Spleen (tissue), 11 donors: Measurements from ENCODE around the gene GPR89B. TPM values are rescaled to one million over a fixed set of nuclear protein-coding genes. Genes with fewer than 3 reads are reported as not detected.

Source experiments
- DNase-seq: peaks from one replicate; pipeline ENCODE4 v3.0.0-alpha.2; 2020
- H3K27ac ChIP-seq, 8 donors: fragments of 200-600 bp; sonication (generic) in 7 of 8; 1 replicate in 4 of 8; 2 replicates in 4 of 8; pipeline versions ENCODE4 v1.5.0 to v1.8.0; 2016 to 2021; ENCODE audit warnings: inconsistent platforms in 4 of 8, mild to moderate bottlenecking in 4 of 8, moderate library complexity in 1 of 8
- H3K27me3 ChIP-seq, 7 donors: fragments of 200-600 bp; sonication (generic) in 6 of 7; replicated peaks in 1 of 7; 1 replicate in 4 of 7; 2 replicates in 3 of 7; pipeline versions ENCODE4 v1.5.0 to v1.8.0; 2016 to 2021; ENCODE audit warnings: inconsistent platforms in 3 of 7, mild to moderate bottlenecking in 1 of 7
- H3K36me3 ChIP-seq, 6 donors: fragments of 200-600 bp; sonication (generic) in 5 of 6; 1 replicate in 4 of 6; 2 replicates in 2 of 6; pipeline versions ENCODE4 v1.5.0 to v1.8.0; 2016 to 2021; ENCODE audit warnings: inconsistent platforms in 2 of 6
- H3K4me1 ChIP-seq, 6 donors: fragments of 200-600 bp; sonication (generic) in 5 of 6; 1 replicate in 3 of 6; 2 replicates in 3 of 6; pipeline versions ENCODE4 v1.5.0 to v1.8.0; 2016 to 2021; ENCODE audit warnings: inconsistent platforms in 3 of 6
- H3K4me3 ChIP-seq, 8 donors: fragments of 200-600 bp; sonication (generic) in 7 of 8; 1 replicate in 4 of 8; 2 replicates in 4 of 8; pipeline versions ENCODE4 v1.5.0 to v1.8.0; 2016 to 2021; ENCODE audit warnings: inconsistent platforms in 4 of 8, mild to moderate bottlenecking in 4 of 8, moderate library complexity in 2 of 8
- H3K9me3 ChIP-seq, 8 donors: fragments of 200-600 bp; sonication (generic) in 7 of 8; 1 replicate in 4 of 8; 2 replicates in 4 of 8; pipeline versions ENCODE4 v1.5.0 to v1.8.0; 2016 to 2021; ENCODE audit warnings: inconsistent platforms in 4 of 8
- CTCF ChIP-seq, 11 experiments: fragments of 200-600 bp in 7 of 11; fragments of 450-650 bp in 4 of 11; sonication (generic) in 4 of 11; IDR thresholded peaks in 8 of 11; conservative IDR thresholded peaks in 3 of 11; 1 replicate in 7 of 11; 2 replicates in 4 of 11; pipeline versions ENCODE4 v1.4.0 to v1.8.0; 2016 to 2021; ENCODE audit warnings: antibody characterized with exemption in 11 of 11, inconsistent platforms in 4 of 11, mild to moderate bottlenecking in 1 of 11
- POLR2A ChIP-seq, 3 donors: fragments of 450-650 bp; IDR thresholded peaks; one replicate each; pipeline ENCODE4 v1.5.1; 2017; ENCODE audit warnings: antibody characterized with exemption in 3 of 3, mild to moderate bottlenecking in 1 of 3
- POLR2AphosphoS5 ChIP-seq, 3 donors: sonication (generic); formaldehyde crosslinking; IDR thresholded peaks; one replicate each; pipeline ENCODE4 v1.5.1; 2017; ENCODE audit warnings: antibody characterized with exemption in 3 of 3
- WGBS, 5 donors: extraction: QIAGEN DNeasy Blood & Tissue Kit in 3 of 5; methylation state at CpG; one replicate each; pipeline versions ENCODE4 v1.1.5 to v1.1.7; 2013 to 2018; 5-methylcytosine and 5-hydroxymethylcytosine counted together
- intact Hi-C: fragments of 100-400 bp; cut with DNase I; formaldehyde crosslinking; loops from one replicate; pipeline ENCODE4 v1.15.0; 2023; ENCODE audit warnings: low total_unique reads
- polyA plus RNA-seq, 3 donors: library from polyadenylated mRNA; stranded (reverse); fragments of 200-250 nt; gene quantifications; one replicate each; pipeline ENCODE4 v1.2.1, GENCODE V29; 2013
- total RNA-seq, 7 donors: library from RNA; depleted of rRNA in 3 of 7; stranded (reverse); fragments of >200 nt in 3 of 7; fragmentation: NEBNext Ultra II Directional in 4 of 7; extraction: Animal tissue kit (Norgen Biotek cat#: 25700) in 4 of 7; gene quantifications; one replicate each; pipeline versions ENCODE4 v1.1.0 to v1.2.1, GENCODE V29; 2016 to 2021
- donor health status: healthy with polysubstance abuse.
- donor health status: DM: no; HTN: no; CAD: no; lungs with moderate emphysema.
- donor health status: DM: no; HTN: no; CAD: no.
- donor health status: Bipolar disorder and iron deficiency.
- donor health status: healthy.
- donor health status: DM: no; HTN: no; CAD: no.
- donor health status: DM: yes; HTN: yes; CAD: no.

Gene GPR89B
- total and polyA plus RNA-seq, 10 donors = 10.4 to 26.5 (median 15.6) TPM

GRCh38 chr1:147897029-147897752, 31.0 kb upstream of the GPR89B start:
- no peak for TF ChIP-seq CTCF (IDR thresholded peaks at IDR 0.05 in 8 of 11, conservative IDR thresholded peaks at IDR 0.05 in 3 of 11)
- TF ChIP-seq POLR2A (IDR thresholded peaks at IDR 0.05) = no peak
- no peak for TF ChIP-seq POLR2AphosphoS5 (IDR thresholded peaks at IDR 0.05)
- Histone ChIP-seq H3K4me1 (peaks cover 0 to 12% (median 0%) of the 10 kb centered on the region in 6 donors), H3K27me3 (peaks cover 0 to 15% (median 0%) of the 10 kb centered on the region in 7 donors), H3K27ac (no peak overlapping the region), H3K36me3 (no peaks in the 10 kb centered on the region), H3K4me3 (no peak overlapping the region), H3K9me3 (no peaks in the 10 kb centered on the region)
- 60 to 76% (median 69%) methylated on average over 8 of the region's 8 CpGs for WGBS, 5 donors
- intact Hi-C loops = loop anchor here (10.0 kb wide), 2 partner anchors 262 to 402 kb away; no protein-coding TSS in a partner anchor
- DNase-seq = no peak

DNA sequence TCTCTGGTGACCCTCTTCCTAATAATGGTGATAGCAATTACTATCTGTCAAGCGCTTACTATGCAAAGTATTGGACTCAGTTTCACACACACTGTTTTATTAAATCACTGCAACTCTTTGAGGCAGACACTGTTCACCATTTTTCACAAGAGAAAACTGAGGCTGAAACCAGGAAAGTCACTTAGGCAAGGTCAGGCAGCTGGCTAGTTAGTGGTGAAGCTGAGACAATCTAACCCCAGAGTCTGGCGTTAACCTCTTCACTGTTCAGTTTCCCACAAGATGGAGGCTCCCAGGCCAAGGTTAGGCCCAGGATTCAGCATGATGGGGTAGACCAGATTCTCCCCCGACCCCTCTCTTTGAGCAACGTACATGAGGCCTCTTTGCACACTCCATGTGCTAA, 30.4 kb upstream of the GPR89B start:
- WGBS, 5 donors = 82 to 87% (median 85%) methylated on average over 4 of the region's 4 CpGs
- Histone ChIP-seq H3K4me1 (peaks cover 0 to 9% (median 0%) of the 10 kb centered on the region in 6 donors), H3K4me3 (no peak overlapping the region), H3K36me3 (no peaks in the 10 kb centered on the region), H3K9me3 (no peaks in the 10 kb centered on the region), H3K27me3 (peaks cover 0 to 15% (median 0%) of the 10 kb centered on the region in 7 donors), H3K27ac (no peak overlapping the region)
- intact Hi-C loops = loop anchor here (10.0 kb wide), 2 partner anchors 263 to 403 kb away; no protein-coding TSS in a partner anchor
- no peak for DNase-seq
- TF ChIP-seq POLR2AphosphoS5 (IDR thresholded peaks at IDR 0.05) (no peak), POLR2A (IDR thresholded peaks at IDR 0.05) (no peak), CTCF (IDR thresholded peaks at IDR 0.05 in 8 of 11, conservative IDR thresholded peaks at IDR 0.05 in 3 of 11) (no peak)

DNA sequence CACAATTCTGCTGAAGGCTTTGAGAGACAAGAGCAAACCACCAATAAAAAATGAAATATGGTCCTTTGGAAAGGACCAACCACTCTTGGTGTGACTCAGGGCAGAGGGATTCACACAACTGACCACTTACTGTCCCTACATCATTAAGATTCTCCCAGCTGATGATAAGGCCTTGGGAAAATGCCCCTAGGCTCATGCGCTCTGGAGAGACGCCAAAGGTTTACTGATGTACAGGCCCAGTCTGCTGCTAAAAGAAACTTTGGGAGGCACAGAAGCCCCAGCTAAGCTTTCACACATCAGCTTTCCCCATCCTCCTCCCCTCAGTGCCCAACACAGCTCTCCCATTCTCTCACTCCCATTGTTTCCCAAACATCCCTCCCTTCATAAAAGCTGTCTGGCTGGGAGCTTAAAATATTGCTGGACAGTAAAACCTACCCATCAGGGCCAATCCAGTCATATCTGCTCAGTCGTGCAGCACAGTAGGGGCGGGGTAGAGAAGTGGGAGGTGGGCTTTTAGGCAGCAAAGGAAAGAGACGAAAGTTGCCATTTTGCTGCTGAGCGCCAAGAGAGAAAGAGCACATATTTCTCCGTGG, 25.9 kb upstream of the GPR89B start, which contains the start of gene GJA8:
GJA8 (plus strand) TSS at position 543 of the 593 bp plus-strand sequence. CDS start 5,161 bp downstream, outside the sequence.
- H3K27me3 ChIP-seq = peaks cover 0 to 4% (median 0%) of the 10 kb centered on the region in 7 donors
- TF ChIP-seq POLR2A (IDR thresholded peaks at IDR 0.05) = no peak
- no peak for TF ChIP-seq CTCF (IDR thresholded peaks at IDR 0.05 in 8 of 11, conservative IDR thresholded peaks at IDR 0.05 in 3 of 11)
- TF ChIP-seq POLR2AphosphoS5 (IDR thresholded peaks at IDR 0.05) = no peak
- 80 to 95% (median 88%) methylated on average over 7 of the region's 7 CpGs for WGBS, 5 donors
- H3K4me3 ChIP-seq = no peak within 1 kb of the TSS
- DNase-seq = no peak
- H3K9me3 ChIP-seq = no peaks in the 10 kb centered on the region
- H3K27ac ChIP-seq = no peak within 1 kb of the TSS
- intact Hi-C loops = no loop called here
- peaks cover 0 to 4% (median 0%) of the 10 kb centered on the region in 6 donors for H3K4me1 ChIP-seq
- no peaks in the 10 kb centered on the region for H3K36me3 ChIP-seq

- Histone ChIP-seq H3K4me3 (no peak overlapping the region), H3K36me3 (no peaks in the 10 kb centered on the region), H3K27me3 (peaks cover 0 to 12% (median 0%) of the 10 kb centered on the region in 7 donors), H3K4me1 (no peaks in the 10 kb centered on the region), H3K27ac (no peak overlapping the region), H3K9me3 (no peaks in the 10 kb centered on the region)
- no peak for TF ChIP-seq POLR2AphosphoS5 (IDR thresholded peaks at IDR 0.05)
- TF ChIP-seq POLR2A (IDR thresholded peaks at IDR 0.05) = no peak
- DNase-seq = no peak
- intact Hi-C loops = no loop called here
- WGBS, 5 donors = 42 to 65% (median 54%) methylated on average over 3 of the region's 3 CpGs
Observed at GRCh38 chr1:147904726-147905125, 23.5 kb upstream of the GPR89B start.
